OCI-LY3 (cell line): Measurements from ENCODE around the gene ABLIM2.

Experiments
- H2AFZ ChIP-seq: fragments of 200-600, 300-600 bp; shearing (Covaris generic); 2 replicates; pipeline ENCODE4 v1.6.0; 2014; ENCODE audit warnings: antibody characterized with exemption, low read depth, low read length
- H3K27ac ChIP-seq: fragments of 200-600, 300-600 bp; sonication (generic); 2 replicates; pipeline ENCODE4 v1.5.1; 2014; ENCODE audit warnings: mild to moderate bottlenecking, low read length, moderate library complexity, mixed read lengths
- H3K27me3 ChIP-seq: fragments of 200-600, 300-600 bp; sonication (generic); 2 replicates; pipeline ENCODE4 v1.6.1; 2014; ENCODE audit warnings: low read depth, low read length, mixed read lengths
- H3K36me3 ChIP-seq: fragments of 200-600, 300-600 bp; sonication (generic); replicated peaks from 2 replicates; pipeline ENCODE3; 2014; ENCODE audit warnings: low read depth, low read length, mixed read lengths
- H3K4me1 ChIP-seq: fragments of 300-600, 200-600 bp; sonication (generic); 2 replicates; pipeline ENCODE4 v1.6.1; 2014; ENCODE audit warnings: low read length, mixed read lengths
- H3K4me2 ChIP-seq: fragments of 200-600, 300-600 bp; sonication (generic); 2 replicates; pipeline ENCODE4 v1.6.1; 2014; ENCODE audit warnings: low read length, mixed read lengths
- H3K4me3 ChIP-seq: fragments of 300-600, 200-600 bp; sonication (generic); 2 replicates; pipeline ENCODE4 v1.5.1; 2014; ENCODE audit warnings: antibody characterized with exemption, mild to moderate bottlenecking, low read length, moderate library complexity
- H3K79me2 ChIP-seq: fragments of 300-600, 200-600 bp; shearing (Covaris generic); 2 replicates; pipeline ENCODE4 v1.6.1; 2014; ENCODE audit warnings: mild to moderate bottlenecking, low read length, mixed read lengths
- H3K9ac ChIP-seq: fragments of 300-600, 200-600 bp; shearing (Covaris generic); 2 replicates; pipeline ENCODE4 v1.6.0; 2014; ENCODE audit warnings: mild to moderate bottlenecking, low read length, moderate library complexity
- H3K9me3 ChIP-seq: fragments of 200-600, 300-600 bp; shearing (Covaris generic); 2 replicates; pipeline ENCODE4 v1.6.1; 2014; ENCODE audit warnings: low read length, mixed read lengths; ENCODE audit not compliant: insufficient read depth
- H4K20me1 ChIP-seq: fragments of 200-600, 300-600 bp; sonication (generic); 2 replicates; pipeline ENCODE4 v1.6.1; 2016; ENCODE audit warnings: low read length, mixed read lengths; ENCODE audit not compliant: insufficient read depth
- EZH2phosphoT487 ChIP-seq: fragments of 200-600 bp; shearing (Covaris generic); IDR thresholded peaks from 2 replicates; pipeline ENCODE4 v1.6.1; 2018; ENCODE audit warnings: antibody characterized with exemption, mixed run types, low read depth
- TF ChIP-seq, protein P1 (sequence below): fragments of 200-600, 300-600 bp; sonication (generic); IDR thresholded peaks from 2 replicates; pipeline ENCODE4 v1.5.1; 2014; ENCODE audit warnings: antibody characterized with exemption, low read length, low read depth

ABLIM2 gene

DNA sequence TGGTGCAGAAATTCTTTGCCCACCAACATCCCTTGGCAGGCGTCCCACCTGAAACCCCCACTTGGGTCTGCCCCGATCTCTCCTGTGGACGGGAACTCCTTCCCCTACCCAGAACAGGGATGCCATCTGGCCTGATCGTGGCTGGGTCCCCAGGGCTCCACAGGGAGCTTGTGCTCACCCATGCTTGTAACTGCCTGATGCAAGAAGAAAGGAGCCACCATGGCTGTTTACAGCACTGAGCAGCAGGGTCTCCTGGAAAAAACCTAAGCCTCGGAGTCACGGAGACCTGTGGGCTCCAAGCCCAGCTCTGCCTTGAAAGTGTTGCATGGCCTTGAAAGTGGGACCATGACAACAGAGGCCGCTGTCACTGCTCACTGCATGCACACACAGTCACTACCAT, 117.4 kb downstream of the ABLIM2 start:
- H3K9me3 ChIP-seq, result no peaks in the 10 kb centered on the region
- H3K27me3 ChIP-seq, result no peaks in the 10 kb centered on the region; the same call in 1 of the 2 replicates
- no peaks in the 10 kb centered on the region for H3K4me1 ChIP-seq
- no peaks in the 10 kb centered on the region for H4K20me1 ChIP-seq
- H3K4me2 ChIP-seq, result no peak overlapping the region
- H3K27ac ChIP-seq, result no peak overlapping the region
- H3K79me2 ChIP-seq, result no peaks in the 10 kb centered on the region
- H2AFZ ChIP-seq, result no peak overlapping the region
- no peaks in the 10 kb centered on the region for H3K36me3 ChIP-seq
- H3K9ac ChIP-seq, result no peak overlapping the region
- no peak overlapping the region for H3K4me3 ChIP-seq
- no peak for TF ChIP-seq EZH2phosphoT487
- TF ChIP-seq, protein P1, sequence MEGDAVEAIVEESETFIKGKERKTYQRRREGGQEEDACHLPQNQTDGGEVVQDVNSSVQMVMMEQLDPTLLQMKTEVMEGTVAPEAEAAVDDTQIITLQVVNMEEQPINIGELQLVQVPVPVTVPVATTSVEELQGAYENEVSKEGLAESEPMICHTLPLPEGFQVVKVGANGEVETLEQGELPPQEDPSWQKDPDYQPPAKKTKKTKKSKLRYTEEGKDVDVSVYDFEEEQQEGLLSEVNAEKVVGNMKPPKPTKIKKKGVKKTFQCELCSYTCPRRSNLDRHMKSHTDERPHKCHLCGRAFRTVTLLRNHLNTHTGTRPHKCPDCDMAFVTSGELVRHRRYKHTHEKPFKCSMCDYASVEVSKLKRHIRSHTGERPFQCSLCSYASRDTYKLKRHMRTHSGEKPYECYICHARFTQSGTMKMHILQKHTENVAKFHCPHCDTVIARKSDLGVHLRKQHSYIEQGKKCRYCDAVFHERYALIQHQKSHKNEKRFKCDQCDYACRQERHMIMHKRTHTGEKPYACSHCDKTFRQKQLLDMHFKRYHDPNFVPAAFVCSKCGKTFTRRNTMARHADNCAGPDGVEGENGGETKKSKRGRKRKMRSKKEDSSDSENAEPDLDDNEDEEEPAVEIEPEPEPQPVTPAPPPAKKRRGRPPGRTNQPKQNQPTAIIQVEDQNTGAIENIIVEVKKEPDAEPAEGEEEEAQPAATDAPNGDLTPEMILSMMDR, result no peak

DNA sequence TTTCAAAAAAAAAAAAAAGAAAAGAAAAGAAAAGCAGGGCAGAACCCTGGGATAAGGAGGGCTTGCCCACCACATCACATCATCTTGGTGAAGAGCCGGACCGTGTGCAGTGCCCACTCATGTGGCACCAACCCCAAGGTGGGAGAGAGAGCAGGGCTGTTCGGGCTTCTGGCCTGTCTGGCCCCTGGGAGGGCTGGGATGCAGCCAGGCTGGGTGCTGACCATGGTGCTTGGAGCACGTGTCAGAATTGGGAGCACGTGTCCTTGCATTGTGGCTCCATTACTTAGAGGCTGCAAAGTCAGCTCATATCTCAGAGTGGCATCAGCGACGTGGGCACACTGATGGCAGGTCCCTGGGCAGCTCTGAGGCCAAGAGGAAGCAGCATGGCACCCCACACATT, 118.0 kb downstream of the ABLIM2 start:
- Histone ChIP-seq H3K9me3 (no peaks in the 10 kb centered on the region), H3K4me1 (no peaks in the 10 kb centered on the region), H3K27me3 (no peaks in the 10 kb centered on the region; the same call in 1 of the 2 replicates), H3K4me2 (no peak overlapping the region), H3K27ac (no peak overlapping the region), H2AFZ (no peak overlapping the region), H3K4me3 (no peak overlapping the region), H3K9ac (no peak overlapping the region), H3K36me3 (no peaks in the 10 kb centered on the region), H4K20me1 (no peaks in the 10 kb centered on the region), H3K79me2 (no peaks in the 10 kb centered on the region)
- TF ChIP-seq, protein P1, result no peak
- no peak for TF ChIP-seq EZH2phosphoT487

DNA sequence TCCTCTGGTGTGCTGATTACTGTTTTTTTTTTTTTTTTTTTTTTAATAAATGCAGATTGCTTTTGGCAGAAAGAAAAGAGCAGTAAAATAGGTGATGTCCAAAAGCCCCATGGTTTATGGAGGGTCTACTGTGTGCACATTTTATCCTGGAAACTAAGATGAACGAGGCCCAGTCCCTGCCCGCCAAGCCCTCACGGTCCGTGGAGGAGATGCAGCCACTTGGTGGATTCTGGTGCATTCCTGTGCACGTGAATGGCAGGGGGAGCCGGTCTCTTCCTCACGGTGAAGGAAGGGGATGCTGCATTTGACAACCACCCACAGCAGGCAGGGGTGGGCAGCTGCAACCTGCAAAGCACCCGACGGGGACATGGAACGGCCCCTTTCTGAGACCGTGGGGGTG, 118.8 kb downstream of the ABLIM2 start:
- TF ChIP-seq, protein P1, result no peak
- TF ChIP-seq EZH2phosphoT487, result no peak
- Histone ChIP-seq H3K9me3 (no peaks in the 10 kb centered on the region), H4K20me1 (no peaks in the 10 kb centered on the region), H3K4me3 (no peak overlapping the region), H2AFZ (no peak overlapping the region), H3K4me1 (peaks cover 4% of the 10 kb centered on the region), H3K27me3 (no peaks in the 10 kb centered on the region; the same call in 1 of the 2 replicates), H3K27ac (no peak overlapping the region), H3K9ac (no peak overlapping the region), H3K4me2 (no peak overlapping the region), H3K79me2 (no peaks in the 10 kb centered on the region), H3K36me3 (no peaks in the 10 kb centered on the region)

DNA sequence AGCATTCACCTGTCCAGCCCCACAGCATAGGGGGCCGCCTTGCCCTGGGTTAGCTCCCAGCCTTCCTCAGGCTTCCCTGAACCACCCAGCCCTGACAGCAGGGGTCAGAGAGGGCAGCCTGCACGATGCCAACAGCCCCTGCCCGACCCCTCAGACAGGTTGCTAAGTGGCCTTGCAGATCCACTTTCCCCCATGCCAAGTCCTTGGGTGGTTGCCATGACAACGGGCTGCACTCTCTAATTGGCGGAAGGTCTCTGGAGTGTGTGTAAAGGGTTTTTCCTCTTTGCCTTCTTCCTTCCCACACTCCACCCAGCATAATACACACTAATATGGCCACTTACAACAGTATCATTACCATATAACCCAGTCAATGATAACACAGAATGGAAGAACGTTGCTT, 119.3 kb downstream of the ABLIM2 start:
- Histone ChIP-seq H3K79me2 (no peaks in the 10 kb centered on the region), H3K4me3 (no peak overlapping the region), H3K4me1 (peaks cover 4% of the 10 kb centered on the region), H3K4me2 (no peak overlapping the region), H3K9me3 (no peaks in the 10 kb centered on the region), H3K9ac (no peak overlapping the region), H2AFZ (no peak overlapping the region), H3K27ac (no peak overlapping the region), H4K20me1 (no peaks in the 10 kb centered on the region), H3K36me3 (no peaks in the 10 kb centered on the region), H3K27me3 (no peaks in the 10 kb centered on the region; the same call in 1 of the 2 replicates)
- no peak for TF ChIP-seq EZH2phosphoT487
- TF ChIP-seq, protein P1, result no peak
